ENCODE measurements around the gene WNT7B.

The WNT7B gene

GRCh38 chr22:45937960-45938359 is 39.0 kb downstream of the WNT7B start:
- TF ChIP-seq, protein P1, sequence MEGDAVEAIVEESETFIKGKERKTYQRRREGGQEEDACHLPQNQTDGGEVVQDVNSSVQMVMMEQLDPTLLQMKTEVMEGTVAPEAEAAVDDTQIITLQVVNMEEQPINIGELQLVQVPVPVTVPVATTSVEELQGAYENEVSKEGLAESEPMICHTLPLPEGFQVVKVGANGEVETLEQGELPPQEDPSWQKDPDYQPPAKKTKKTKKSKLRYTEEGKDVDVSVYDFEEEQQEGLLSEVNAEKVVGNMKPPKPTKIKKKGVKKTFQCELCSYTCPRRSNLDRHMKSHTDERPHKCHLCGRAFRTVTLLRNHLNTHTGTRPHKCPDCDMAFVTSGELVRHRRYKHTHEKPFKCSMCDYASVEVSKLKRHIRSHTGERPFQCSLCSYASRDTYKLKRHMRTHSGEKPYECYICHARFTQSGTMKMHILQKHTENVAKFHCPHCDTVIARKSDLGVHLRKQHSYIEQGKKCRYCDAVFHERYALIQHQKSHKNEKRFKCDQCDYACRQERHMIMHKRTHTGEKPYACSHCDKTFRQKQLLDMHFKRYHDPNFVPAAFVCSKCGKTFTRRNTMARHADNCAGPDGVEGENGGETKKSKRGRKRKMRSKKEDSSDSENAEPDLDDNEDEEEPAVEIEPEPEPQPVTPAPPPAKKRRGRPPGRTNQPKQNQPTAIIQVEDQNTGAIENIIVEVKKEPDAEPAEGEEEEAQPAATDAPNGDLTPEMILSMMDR (IDR thresholded peaks at IDR 0.05), result no peak

DNA sequence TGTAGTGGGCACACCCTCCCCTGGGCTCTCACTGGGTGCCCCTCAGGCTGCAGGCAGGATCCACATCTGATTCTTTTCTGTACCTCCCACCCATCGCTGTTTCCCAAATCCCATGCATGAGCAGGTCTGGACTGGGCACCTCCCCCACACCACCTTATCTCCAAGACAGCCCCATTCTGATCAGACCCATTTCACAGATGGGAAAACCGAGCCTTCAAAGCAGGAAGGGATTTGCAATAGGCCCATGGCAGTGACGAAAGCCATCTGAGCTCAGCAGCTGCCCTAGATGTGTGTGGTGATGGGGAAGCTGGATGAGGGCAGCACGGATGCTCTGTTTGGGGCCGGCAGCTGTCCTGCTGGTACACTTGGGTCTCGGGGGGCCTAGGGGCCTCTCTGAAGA is 41.4 kb downstream of the WNT7B start:
- TF ChIP-seq, protein P1 (IDR thresholded peaks at IDR 0.05), result no peak

DNA sequence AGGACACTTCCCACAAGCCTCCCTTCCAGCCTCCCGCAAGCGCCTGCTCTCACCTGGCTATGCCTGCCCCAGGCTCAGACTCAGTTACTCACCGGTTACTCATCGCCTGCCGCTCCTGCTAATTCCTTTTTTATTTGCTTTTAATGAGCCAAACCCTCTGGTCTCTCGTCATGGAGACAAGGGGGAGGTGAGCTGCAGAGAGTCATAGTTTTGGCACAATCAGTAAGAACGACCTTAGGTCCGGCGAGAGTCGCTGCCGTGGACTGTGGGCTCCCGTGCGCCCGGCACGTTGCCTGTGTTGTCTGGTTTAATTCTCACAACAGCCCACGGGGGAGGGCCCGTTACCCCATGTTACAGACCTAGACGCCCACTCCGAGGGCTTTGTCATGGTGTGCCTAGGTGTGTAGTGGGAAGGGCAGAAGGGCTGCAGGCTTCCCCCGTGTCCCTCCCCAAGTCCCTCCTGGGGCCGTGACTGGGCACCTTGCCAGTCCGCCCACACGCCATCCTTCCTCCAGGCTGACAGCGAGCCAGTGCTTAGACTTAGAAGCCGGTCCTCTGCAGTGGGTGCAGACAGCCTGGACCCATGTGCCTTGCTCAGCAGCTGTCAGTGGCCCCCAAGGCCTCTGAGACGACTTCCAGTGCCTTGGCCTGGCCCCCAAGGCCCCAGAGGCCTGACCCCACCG is 42.2 kb downstream of the WNT7B start:
- TF ChIP-seq, protein P1 (IDR thresholded peaks at IDR 0.05), result no peak

DNA sequence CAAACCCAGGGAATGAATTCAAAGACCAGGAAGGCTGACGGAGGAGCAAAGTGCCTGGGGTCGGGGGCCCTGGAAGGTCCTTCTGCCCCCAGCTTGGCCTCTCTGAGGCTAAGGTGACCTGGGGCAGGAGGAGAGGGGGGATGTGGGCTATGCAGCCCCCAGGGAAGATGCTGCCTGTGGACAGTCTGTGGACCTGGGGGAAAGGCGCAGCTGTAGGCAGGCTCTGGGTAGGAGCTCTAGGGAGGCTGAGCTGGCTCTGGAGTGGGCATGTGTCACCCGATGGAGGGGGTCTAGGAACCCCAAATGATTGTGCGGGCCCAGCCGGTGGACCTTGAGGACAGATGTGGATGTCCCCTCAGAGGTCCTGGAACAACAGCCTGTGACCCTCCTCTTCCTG is 42.8 kb downstream of the WNT7B start:
- TF ChIP-seq, protein P1 (IDR thresholded peaks at IDR 0.05), result no peak

- TF ChIP-seq, protein P1 (IDR thresholded peaks at IDR 0.05), result no peak
Observed at GRCh38 chr22:45933506-45934167, 43.3 kb downstream of the WNT7B start.

DNA sequence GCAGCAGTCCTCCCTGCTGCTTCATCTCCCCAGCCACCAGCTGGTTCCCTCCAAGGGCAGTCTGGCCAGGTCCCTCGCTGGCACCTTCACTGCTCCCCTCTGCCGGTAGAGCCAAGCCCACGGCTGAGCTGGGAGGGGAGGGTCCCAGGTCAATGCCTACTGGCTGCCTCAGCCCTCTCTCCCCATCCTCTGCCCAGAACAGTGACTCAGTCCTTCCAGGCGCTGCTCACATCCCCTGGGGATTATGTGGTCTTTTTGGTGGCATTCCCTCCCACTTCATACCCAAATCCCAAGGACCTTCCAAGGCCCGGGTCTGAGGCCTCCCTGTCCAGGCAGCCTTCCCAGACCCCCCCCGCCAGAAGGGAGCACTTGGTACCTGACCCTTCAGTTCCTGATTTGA is 44.9 kb downstream of the WNT7B start:
- TF ChIP-seq, protein P1 (IDR thresholded peaks at IDR 0.05), result no peak

GRCh38 chr22:45931042-45931441 is 45.9 kb downstream of the WNT7B start:
- TF ChIP-seq, protein P1 (IDR thresholded peaks at IDR 0.05), result no peak

All from LNCAP (cell line).